OCI-LY3 (cell line): ENCODE data around the gene HJURP.

Experiments used
- H2AFZ ChIP-seq: fragments of 200-600, 300-600 bp; shearing (Covaris generic); 2 replicates; pipeline ENCODE4 v1.6.0; 2014; ENCODE audit warnings: antibody characterized with exemption, low read depth, low read length
- H3K27ac ChIP-seq: fragments of 200-600, 300-600 bp; sonication (generic); 2 replicates; pipeline ENCODE4 v1.5.1; 2014; ENCODE audit warnings: mild to moderate bottlenecking, low read length, moderate library complexity, mixed read lengths
- H3K27me3 ChIP-seq: fragments of 200-600, 300-600 bp; sonication (generic); 2 replicates; pipeline ENCODE4 v1.6.1; 2014; ENCODE audit warnings: low read depth, low read length, mixed read lengths
- H3K36me3 ChIP-seq: fragments of 200-600, 300-600 bp; sonication (generic); replicated peaks from 2 replicates; pipeline ENCODE3; 2014; ENCODE audit warnings: low read depth, low read length, mixed read lengths
- H3K4me1 ChIP-seq: fragments of 300-600, 200-600 bp; sonication (generic); 2 replicates; pipeline ENCODE4 v1.6.1; 2014; ENCODE audit warnings: low read length, mixed read lengths
- H3K4me2 ChIP-seq: fragments of 200-600, 300-600 bp; sonication (generic); 2 replicates; pipeline ENCODE4 v1.6.1; 2014; ENCODE audit warnings: low read length, mixed read lengths
- H3K4me3 ChIP-seq: fragments of 300-600, 200-600 bp; sonication (generic); 2 replicates; pipeline ENCODE4 v1.5.1; 2014; ENCODE audit warnings: antibody characterized with exemption, mild to moderate bottlenecking, low read length, moderate library complexity
- H3K79me2 ChIP-seq: fragments of 300-600, 200-600 bp; shearing (Covaris generic); 2 replicates; pipeline ENCODE4 v1.6.1; 2014; ENCODE audit warnings: mild to moderate bottlenecking, low read length, mixed read lengths
- H3K9ac ChIP-seq: fragments of 300-600, 200-600 bp; shearing (Covaris generic); 2 replicates; pipeline ENCODE4 v1.6.0; 2014; ENCODE audit warnings: mild to moderate bottlenecking, low read length, moderate library complexity
- H3K9me3 ChIP-seq: fragments of 200-600, 300-600 bp; shearing (Covaris generic); 2 replicates; pipeline ENCODE4 v1.6.1; 2014; ENCODE audit warnings: low read length, mixed read lengths; ENCODE audit not compliant: insufficient read depth
- H4K20me1 ChIP-seq: fragments of 200-600, 300-600 bp; sonication (generic); 2 replicates; pipeline ENCODE4 v1.6.1; 2016; ENCODE audit warnings: low read length, mixed read lengths; ENCODE audit not compliant: insufficient read depth
- CTCF ChIP-seq: fragments of 200-600, 300-600 bp; sonication (generic); IDR thresholded peaks from 2 replicates; pipeline ENCODE4 v1.5.1; 2014; ENCODE audit warnings: antibody characterized with exemption, low read length, low read depth
- EZH2phosphoT487 ChIP-seq: fragments of 200-600 bp; shearing (Covaris generic); IDR thresholded peaks from 2 replicates; pipeline ENCODE4 v1.6.1; 2018; ENCODE audit warnings: antibody characterized with exemption, mixed run types, low read depth

The HJURP gene

GRCh38 chr2:233803292-233803911 is 50.9 kb downstream of the HJURP start:
- H3K4me2 ChIP-seq: no peak overlapping the region
- no peaks in the 10 kb centered on the region for H3K36me3 ChIP-seq
- no peak overlapping the region for H3K9ac ChIP-seq
- no peaks in the 10 kb centered on the region for H3K9me3 ChIP-seq
- no peak for TF ChIP-seq CTCF
- H4K20me1 ChIP-seq: no peaks in the 10 kb centered on the region
- no peaks in the 10 kb centered on the region for H3K4me1 ChIP-seq
- no peak overlapping the region for H3K4me3 ChIP-seq
- H2AFZ ChIP-seq: no peak overlapping the region
- no peaks in the 10 kb centered on the region for H3K79me2 ChIP-seq
- H3K27ac ChIP-seq: no peak overlapping the region
- H3K27me3 ChIP-seq: no peaks in the 10 kb centered on the region

- Histone ChIP-seq H4K20me1 (no peaks in the 10 kb centered on the region), H3K9ac (no peak overlapping the region), H3K27ac (no peak overlapping the region), H3K4me1 (no peaks in the 10 kb centered on the region), H3K36me3 (no peaks in the 10 kb centered on the region), H3K79me2 (no peaks in the 10 kb centered on the region), H3K9me3 (no peaks in the 10 kb centered on the region), H3K27me3 (no peaks in the 10 kb centered on the region), H2AFZ (no peak overlapping the region), H3K4me2 (no peak overlapping the region), H3K4me3 (no peak overlapping the region)
- TF ChIP-seq EZH2phosphoT487 (no peak), CTCF (no peak)
Measured at GRCh38 chr2:233802132-233802815, 52.1 kb downstream of the HJURP start.

- Histone ChIP-seq H3K79me2 (no peaks in the 10 kb centered on the region), H3K9ac (no peak overlapping the region), H3K9me3 (no peaks in the 10 kb centered on the region), H3K4me1 (no peaks in the 10 kb centered on the region), H3K4me3 (no peak overlapping the region), H2AFZ (no peak overlapping the region), H3K27ac (no peak overlapping the region), H3K4me2 (no peak overlapping the region), H3K27me3 (no peaks in the 10 kb centered on the region), H4K20me1 (no peaks in the 10 kb centered on the region), H3K36me3 (no peaks in the 10 kb centered on the region)
- TF ChIP-seq CTCF (no peak), EZH2phosphoT487 (no peak)
Measured at GRCh38 chr2:233801357-233802131, 52.8 kb downstream of the HJURP start.

- no peaks in the 10 kb centered on the region for H4K20me1 ChIP-seq
- H3K27me3 ChIP-seq: no peaks in the 10 kb centered on the region
- H3K9ac ChIP-seq: no peak overlapping the region
- H3K79me2 ChIP-seq: no peaks in the 10 kb centered on the region
- H2AFZ ChIP-seq: no peak overlapping the region
- TF ChIP-seq CTCF: no peak
- no peak overlapping the region for H3K27ac ChIP-seq
- no peak overlapping the region for H3K4me3 ChIP-seq
- no peak overlapping the region for H3K4me2 ChIP-seq
- H3K36me3 ChIP-seq: no peaks in the 10 kb centered on the region
- H3K4me1 ChIP-seq: no peaks in the 10 kb centered on the region
- H3K9me3 ChIP-seq: no peaks in the 10 kb centered on the region
Measured at GRCh38 chr2:233800208-233800607, 54.1 kb downstream of the HJURP start.
